Stomach (tissue), 4 donors: ENCODE results near the gene MLST8.

Source experiments
- POLR2A ChIP-seq, 4 donors: fragments of 450-650 bp; IDR thresholded peaks; one replicate each; pipeline ENCODE4 v1.6.1; 2016; ENCODE audit warnings: antibody characterized with exemption in 4 of 4, control low read depth in 2 of 4, mild to moderate bottlenecking in 1 of 4, moderate library complexity in 1 of 4
- TF ChIP-seq, protein P1 (sequence below), 7 experiments: fragments of 450-650 bp in 4 of 7; fragments of 200-600 bp in 3 of 7; sonication (generic) in 3 of 7; IDR thresholded peaks; one replicate each; pipeline ENCODE4 v1.5.1; 2016 to 2019; ENCODE audit warnings: antibody characterized with exemption in 7 of 7, control low read depth in 2 of 7, mild to moderate bottlenecking in 1 of 7

DNA sequence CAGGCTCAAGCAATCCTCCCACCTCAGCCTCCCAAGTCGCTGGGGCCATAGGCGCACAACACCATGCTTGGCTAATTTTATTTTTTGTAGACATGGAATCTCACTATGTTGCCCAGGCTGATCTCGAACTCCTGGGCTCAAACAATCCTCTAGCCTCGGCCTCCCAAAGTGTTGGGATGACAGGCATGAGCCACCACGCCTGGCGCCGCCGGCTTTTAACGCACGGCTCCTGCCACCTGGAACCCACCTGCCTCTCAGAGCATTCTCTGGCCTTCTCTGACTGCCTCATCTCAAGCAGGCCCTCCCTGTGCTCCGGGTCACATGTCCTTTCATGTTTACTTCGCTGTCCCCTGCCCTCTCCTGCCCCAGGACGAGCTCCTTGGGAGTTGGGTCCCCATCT lies 19.2 kb upstream of the MLST8 start:
- TF ChIP-seq, protein P1, sequence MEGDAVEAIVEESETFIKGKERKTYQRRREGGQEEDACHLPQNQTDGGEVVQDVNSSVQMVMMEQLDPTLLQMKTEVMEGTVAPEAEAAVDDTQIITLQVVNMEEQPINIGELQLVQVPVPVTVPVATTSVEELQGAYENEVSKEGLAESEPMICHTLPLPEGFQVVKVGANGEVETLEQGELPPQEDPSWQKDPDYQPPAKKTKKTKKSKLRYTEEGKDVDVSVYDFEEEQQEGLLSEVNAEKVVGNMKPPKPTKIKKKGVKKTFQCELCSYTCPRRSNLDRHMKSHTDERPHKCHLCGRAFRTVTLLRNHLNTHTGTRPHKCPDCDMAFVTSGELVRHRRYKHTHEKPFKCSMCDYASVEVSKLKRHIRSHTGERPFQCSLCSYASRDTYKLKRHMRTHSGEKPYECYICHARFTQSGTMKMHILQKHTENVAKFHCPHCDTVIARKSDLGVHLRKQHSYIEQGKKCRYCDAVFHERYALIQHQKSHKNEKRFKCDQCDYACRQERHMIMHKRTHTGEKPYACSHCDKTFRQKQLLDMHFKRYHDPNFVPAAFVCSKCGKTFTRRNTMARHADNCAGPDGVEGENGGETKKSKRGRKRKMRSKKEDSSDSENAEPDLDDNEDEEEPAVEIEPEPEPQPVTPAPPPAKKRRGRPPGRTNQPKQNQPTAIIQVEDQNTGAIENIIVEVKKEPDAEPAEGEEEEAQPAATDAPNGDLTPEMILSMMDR (IDR thresholded peaks at IDR 0.05), result no peak
- TF ChIP-seq POLR2A (IDR thresholded peaks at IDR 0.05), result no peak
